ENCODE data around the gene CTDSPL. TPM values are rescaled to one million over a fixed set of nuclear protein-coding genes. Genes with fewer than 3 reads are reported as not detected.

CTDSPL gene
- total and polyA plus RNA-seq, 2 of the 13 experiments (the other 11 are each of a cell fraction or from before 2014, with no cell fraction given) = 26.1 to 142 TPM

DNA sequence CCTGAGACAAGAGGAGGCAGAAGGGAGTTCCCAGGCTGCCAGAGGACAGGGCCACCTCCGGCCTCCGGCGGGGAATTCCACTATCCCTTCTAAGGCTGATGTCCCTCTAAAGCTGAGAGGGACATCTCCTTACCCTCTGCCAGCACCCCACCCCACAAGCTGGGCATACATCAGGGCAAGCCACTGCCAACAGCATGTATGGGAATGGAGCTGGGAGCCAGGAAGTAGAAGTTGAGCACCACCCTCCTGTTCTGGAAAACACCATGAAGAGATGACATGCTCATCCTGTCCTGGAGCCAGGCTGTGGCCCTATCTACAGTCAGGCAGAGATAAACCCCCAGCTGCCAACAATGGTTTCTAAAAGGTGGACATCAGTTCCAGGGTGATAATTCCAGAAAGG, 160.6 kb downstream of the CTDSPL start (continued):
- TF ChIP-seq, protein P1, sequence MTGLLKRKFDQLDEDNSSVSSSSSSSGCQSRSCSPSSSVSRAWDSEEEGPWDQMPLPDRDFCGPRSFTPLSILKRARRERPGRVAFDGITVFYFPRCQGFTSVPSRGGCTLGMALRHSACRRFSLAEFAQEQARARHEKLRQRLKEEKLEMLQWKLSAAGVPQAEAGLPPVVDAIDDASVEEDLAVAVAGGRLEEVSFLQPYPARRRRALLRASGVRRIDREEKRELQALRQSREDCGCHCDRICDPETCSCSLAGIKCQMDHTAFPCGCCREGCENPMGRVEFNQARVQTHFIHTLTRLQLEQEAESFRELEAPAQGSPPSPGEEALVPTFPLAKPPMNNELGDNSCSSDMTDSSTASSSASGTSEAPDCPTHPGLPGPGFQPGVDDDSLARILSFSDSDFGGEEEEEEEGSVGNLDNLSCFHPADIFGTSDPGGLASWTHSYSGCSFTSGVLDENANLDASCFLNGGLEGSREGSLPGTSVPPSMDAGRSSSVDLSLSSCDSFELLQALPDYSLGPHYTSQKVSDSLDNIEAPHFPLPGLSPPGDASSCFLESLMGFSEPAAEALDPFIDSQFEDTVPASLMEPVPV (CRISPR knock-in tag; IDR thresholded peaks at IDR 0.05) = no peak
- TF ChIP-seq ZNF605 (CRISPR knock-in tag; IDR thresholded peaks at IDR 0.05) = no peak
- no peak for TF ChIP-seq ZNF44 (CRISPR knock-in tag; IDR thresholded peaks at IDR 0.05)
- TF ChIP-seq, protein P2, sequence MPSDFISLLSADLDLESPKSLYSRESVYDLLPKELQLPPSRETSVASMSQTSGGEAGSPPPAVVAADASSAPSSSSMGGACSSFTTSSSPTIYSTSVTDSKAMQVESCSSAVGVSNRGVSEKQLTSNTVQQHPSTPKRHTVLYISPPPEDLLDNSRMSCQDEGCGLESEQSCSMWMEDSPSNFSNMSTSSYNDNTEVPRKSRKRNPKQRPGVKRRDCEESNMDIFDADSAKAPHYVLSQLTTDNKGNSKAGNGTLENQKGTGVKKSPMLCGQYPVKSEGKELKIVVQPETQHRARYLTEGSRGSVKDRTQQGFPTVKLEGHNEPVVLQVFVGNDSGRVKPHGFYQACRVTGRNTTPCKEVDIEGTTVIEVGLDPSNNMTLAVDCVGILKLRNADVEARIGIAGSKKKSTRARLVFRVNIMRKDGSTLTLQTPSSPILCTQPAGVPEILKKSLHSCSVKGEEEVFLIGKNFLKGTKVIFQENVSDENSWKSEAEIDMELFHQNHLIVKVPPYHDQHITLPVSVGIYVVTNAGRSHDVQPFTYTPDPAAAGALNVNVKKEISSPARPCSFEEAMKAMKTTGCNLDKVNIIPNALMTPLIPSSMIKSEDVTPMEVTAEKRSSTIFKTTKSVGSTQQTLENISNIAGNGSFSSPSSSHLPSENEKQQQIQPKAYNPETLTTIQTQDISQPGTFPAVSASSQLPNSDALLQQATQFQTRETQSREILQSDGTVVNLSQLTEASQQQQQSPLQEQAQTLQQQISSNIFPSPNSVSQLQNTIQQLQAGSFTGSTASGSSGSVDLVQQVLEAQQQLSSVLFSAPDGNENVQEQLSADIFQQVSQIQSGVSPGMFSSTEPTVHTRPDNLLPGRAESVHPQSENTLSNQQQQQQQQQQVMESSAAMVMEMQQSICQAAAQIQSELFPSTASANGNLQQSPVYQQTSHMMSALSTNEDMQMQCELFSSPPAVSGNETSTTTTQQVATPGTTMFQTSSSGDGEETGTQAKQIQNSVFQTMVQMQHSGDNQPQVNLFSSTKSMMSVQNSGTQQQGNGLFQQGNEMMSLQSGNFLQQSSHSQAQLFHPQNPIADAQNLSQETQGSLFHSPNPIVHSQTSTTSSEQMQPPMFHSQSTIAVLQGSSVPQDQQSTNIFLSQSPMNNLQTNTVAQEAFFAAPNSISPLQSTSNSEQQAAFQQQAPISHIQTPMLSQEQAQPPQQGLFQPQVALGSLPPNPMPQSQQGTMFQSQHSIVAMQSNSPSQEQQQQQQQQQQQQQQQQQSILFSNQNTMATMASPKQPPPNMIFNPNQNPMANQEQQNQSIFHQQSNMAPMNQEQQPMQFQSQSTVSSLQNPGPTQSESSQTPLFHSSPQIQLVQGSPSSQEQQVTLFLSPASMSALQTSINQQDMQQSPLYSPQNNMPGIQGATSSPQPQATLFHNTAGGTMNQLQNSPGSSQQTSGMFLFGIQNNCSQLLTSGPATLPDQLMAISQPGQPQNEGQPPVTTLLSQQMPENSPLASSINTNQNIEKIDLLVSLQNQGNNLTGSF (CRISPR knock-in tag; IDR thresholded peaks at IDR 0.05) = no peak
- TF ChIP-seq SOX13 (IDR thresholded peaks at IDR 0.05) = no peak
- TF ChIP-seq SOX13 (CRISPR knock-in tag; conservative IDR thresholded peaks at IDR 0.05 in 1 of 2, IDR thresholded peaks at IDR 0.05 in 1 of 2) = no peak
- TF ChIP-seq ELF3 (CRISPR knock-in tag; IDR thresholded peaks at IDR 0.05) = no peak

Measured in HepG2 (cell line).